ENCODE measurements around the gene SCAMP5. TPM values are rescaled to one million over a fixed set of nuclear protein-coding genes. Genes with fewer than 3 reads are reported as not detected.

Gene SCAMP5
- total RNA-seq, 3 donors from 2014 or later (not counting 1 experiment from before 2014, with no cell fraction given): 0.09 to 2.7 (median 0.54) TPM

DNA sequence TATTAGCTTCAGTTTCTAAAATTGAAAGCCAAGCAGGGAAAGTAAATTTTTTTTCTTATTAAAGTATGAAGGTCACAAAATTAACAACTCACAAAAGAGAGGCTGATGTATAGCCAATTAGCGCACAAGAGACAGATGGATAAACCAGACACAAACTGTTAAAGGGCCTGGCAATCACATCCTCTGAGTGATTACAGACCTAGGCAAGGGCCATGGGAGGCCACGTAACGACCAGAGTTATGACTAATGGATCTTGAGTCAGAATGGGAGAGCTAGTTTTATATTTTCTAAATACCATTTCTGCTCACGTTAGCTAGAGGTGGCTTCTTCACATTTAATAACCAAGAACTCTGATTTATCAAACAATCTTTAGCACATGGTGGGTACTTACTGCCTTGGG lies 17.8 kb upstream of the SCAMP5 start:
- no peaks in the 10 kb centered on the region for H3K36me3 Mint-ChIP-seq
- Histone ChIP-seq H3K27me3 (ENCODE audit: control insufficient read depth, insufficient read depth, low read length) (no peaks in the 10 kb centered on the region), H3K27ac (ENCODE audit: low read length) (no peak overlapping the region), H3K9me3 (ENCODE audit: control insufficient read depth, insufficient read depth, low read length) (no peaks in the 10 kb centered on the region), H3K36me3 (ENCODE audit: control insufficient read depth, insufficient read depth, low read length) (no peaks in the 10 kb centered on the region), H3K4me3 (ENCODE audit: low read length) (no peak overlapping the region), H3K4me1 (ENCODE audit: control insufficient read depth, insufficient read depth, low read length) (no peaks in the 10 kb centered on the region)
- no peaks in the 10 kb centered on the region for H3K4me1 Mint-ChIP-seq
- WGBS (ENCODE audit: insufficient coverage): 86% methylated on average over 1 of the region's 4 CpGs
- DNase-seq: no peak
- H3K4me3 Mint-ChIP-seq: no peak overlapping the region
- no peak overlapping the region for H3K27ac Mint-ChIP-seq
- intact Hi-C loops (cut with micrococcal nuclease): no loop called here
- H3K27me3 Mint-ChIP-seq (ENCODE audit: low read depth in 2 of 2): peaks cover 8 to 19% of the 10 kb centered on the region in 2 donors
- no peaks in the 10 kb centered on the region for H3K9me3 Mint-ChIP-seq
- TF ChIP-seq, protein P1, sequence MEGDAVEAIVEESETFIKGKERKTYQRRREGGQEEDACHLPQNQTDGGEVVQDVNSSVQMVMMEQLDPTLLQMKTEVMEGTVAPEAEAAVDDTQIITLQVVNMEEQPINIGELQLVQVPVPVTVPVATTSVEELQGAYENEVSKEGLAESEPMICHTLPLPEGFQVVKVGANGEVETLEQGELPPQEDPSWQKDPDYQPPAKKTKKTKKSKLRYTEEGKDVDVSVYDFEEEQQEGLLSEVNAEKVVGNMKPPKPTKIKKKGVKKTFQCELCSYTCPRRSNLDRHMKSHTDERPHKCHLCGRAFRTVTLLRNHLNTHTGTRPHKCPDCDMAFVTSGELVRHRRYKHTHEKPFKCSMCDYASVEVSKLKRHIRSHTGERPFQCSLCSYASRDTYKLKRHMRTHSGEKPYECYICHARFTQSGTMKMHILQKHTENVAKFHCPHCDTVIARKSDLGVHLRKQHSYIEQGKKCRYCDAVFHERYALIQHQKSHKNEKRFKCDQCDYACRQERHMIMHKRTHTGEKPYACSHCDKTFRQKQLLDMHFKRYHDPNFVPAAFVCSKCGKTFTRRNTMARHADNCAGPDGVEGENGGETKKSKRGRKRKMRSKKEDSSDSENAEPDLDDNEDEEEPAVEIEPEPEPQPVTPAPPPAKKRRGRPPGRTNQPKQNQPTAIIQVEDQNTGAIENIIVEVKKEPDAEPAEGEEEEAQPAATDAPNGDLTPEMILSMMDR (IDR thresholded peaks at IDR 0.05): no peak
- no peak for ATAC-seq

DNA sequence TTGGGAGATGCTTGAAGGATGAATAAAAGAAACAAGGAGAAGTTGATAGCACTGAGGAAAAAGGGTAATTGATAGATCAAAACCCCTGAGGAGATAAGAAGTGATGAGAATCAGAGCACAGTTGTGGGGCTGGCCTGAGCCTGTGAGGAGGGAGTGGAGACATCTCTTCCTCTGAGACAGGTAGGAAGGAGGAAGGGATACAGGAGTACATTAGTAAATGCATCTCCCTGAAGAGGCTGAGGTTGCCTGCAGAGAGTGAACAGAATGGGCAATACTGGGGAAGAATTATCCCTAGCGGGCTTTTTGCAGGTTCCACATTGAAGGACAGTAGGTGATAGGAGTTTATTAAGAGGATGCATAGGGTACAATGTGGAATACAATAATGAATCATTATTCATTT lies 17.3 kb upstream of the SCAMP5 start:
- Histone ChIP-seq H3K27me3 (ENCODE audit: control insufficient read depth, insufficient read depth, low read length) (no peaks in the 10 kb centered on the region), H3K36me3 (ENCODE audit: control insufficient read depth, insufficient read depth, low read length) (no peaks in the 10 kb centered on the region), H3K9me3 (ENCODE audit: control insufficient read depth, insufficient read depth, low read length) (no peaks in the 10 kb centered on the region), H3K27ac (ENCODE audit: low read length) (no peak overlapping the region), H3K4me1 (ENCODE audit: control insufficient read depth, insufficient read depth, low read length) (no peaks in the 10 kb centered on the region), H3K4me3 (ENCODE audit: low read length) (no peak overlapping the region)
- TF ChIP-seq, protein P1 (IDR thresholded peaks at IDR 0.05): no peak
- no peaks in the 10 kb centered on the region for H3K9me3 Mint-ChIP-seq
- ATAC-seq (no peak), DNase-seq (no peak)
- H3K27ac Mint-ChIP-seq: no peak overlapping the region
- WGBS (ENCODE audit: insufficient coverage): 83% methylated on average over 1 of the region's 1 CpG
- no peaks in the 10 kb centered on the region for H3K4me1 Mint-ChIP-seq
- H3K4me3 Mint-ChIP-seq: no peak overlapping the region
- intact Hi-C loops (cut with micrococcal nuclease): no loop called here
- H3K27me3 Mint-ChIP-seq (ENCODE audit: low read depth in 2 of 2): peaks cover 8 to 14% of the 10 kb centered on the region in 2 donors
- H3K36me3 Mint-ChIP-seq: no peaks in the 10 kb centered on the region

DNA sequence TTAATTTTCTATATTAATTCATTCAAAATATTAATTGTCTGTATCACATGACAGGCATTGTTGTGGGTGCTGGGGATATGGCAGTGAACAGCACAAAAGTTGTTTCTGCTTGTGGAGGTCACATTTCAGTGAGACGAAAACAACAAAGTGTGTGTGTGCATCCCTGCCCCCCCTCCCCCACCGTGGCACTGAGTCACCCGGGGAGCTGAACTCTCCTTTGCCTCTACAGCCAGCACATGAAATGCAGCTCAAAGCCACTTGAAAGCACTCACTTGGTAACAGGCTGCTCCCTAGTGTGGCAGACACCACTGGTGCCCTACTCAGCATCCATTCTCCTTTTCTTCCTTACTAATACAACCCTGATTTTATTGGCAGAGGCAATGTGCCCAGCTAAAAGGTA lies 16.9 kb upstream of the SCAMP5 start:
- Mint-ChIP-seq H3K36me3 (no peaks in the 10 kb centered on the region), H3K4me3 (no peak overlapping the region), H3K27me3 (ENCODE audit: low read depth in 2 of 2) (peaks cover 10 to 14% of the 10 kb centered on the region in 2 donors), H3K9me3 (no peaks in the 10 kb centered on the region), H3K27ac (no peak overlapping the region), H3K4me1 (no peaks in the 10 kb centered on the region)
- intact Hi-C loops (cut with micrococcal nuclease): no loop called here
- Histone ChIP-seq H3K9me3 (ENCODE audit: control insufficient read depth, insufficient read depth, low read length) (no peaks in the 10 kb centered on the region), H3K27me3 (ENCODE audit: control insufficient read depth, insufficient read depth, low read length) (no peaks in the 10 kb centered on the region), H3K4me1 (ENCODE audit: control insufficient read depth, insufficient read depth, low read length) (no peaks in the 10 kb centered on the region), H3K4me3 (ENCODE audit: low read length) (no peak overlapping the region), H3K36me3 (ENCODE audit: control insufficient read depth, insufficient read depth, low read length) (no peaks in the 10 kb centered on the region), H3K27ac (ENCODE audit: low read length) (no peak overlapping the region)
- TF ChIP-seq, protein P1 (IDR thresholded peaks at IDR 0.05): no peak
- ATAC-seq: no peak
- WGBS (ENCODE audit: insufficient coverage): 45% methylated on average over 3 of the region's 3 CpGs
- peak in 1 of 2 donors; percentile 16 for DNase-seq

DNA sequence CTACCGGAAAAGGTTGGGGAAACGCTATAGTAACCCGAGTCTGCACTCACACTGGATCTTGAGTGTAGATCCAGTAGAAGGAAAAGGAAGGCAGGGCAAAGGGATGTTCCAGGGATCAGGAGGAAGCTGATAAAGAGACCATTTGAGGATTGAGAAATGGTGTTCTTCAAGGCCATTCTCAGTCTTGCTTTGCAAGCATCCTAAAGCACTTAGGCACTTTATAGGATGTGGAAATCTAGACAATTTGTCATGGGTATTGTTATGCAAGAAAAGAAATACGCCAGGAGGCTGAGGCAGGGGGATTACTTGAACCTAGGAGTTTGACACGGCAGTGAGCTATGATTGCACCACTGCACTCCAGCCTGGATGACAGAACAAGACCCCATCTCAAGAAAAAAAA lies 13.2 kb upstream of the SCAMP5 start:
- no peaks in the 10 kb centered on the region for H3K36me3 ChIP-seq (ENCODE audit: control insufficient read depth, insufficient read depth, low read length)
- 68% methylated on average over 5 of the region's 5 CpGs for WGBS (ENCODE audit: insufficient coverage)
- H3K4me3 ChIP-seq (ENCODE audit: low read length): no peak overlapping the region
- TF ChIP-seq, protein P1 (IDR thresholded peaks at IDR 0.05): no peak
- intact Hi-C loops (cut with micrococcal nuclease): no loop called here
- H3K27ac ChIP-seq (ENCODE audit: low read length): no peak overlapping the region
- no peak for DNase-seq
- Mint-ChIP-seq H3K4me1 (peaks cover 0 to 4% of the 10 kb centered on the region in 2 donors), H3K36me3 (no peaks in the 10 kb centered on the region), H3K27me3 (ENCODE audit: low read depth in 2 of 2) (peaks cover 27% of the 10 kb centered on the region in 2 donors), H3K27ac (no peak overlapping the region), H3K4me3 (no peak overlapping the region), H3K9me3 (no peaks in the 10 kb centered on the region)
- no peaks in the 10 kb centered on the region for H3K27me3 ChIP-seq (ENCODE audit: control insufficient read depth, insufficient read depth, low read length)
- no peaks in the 10 kb centered on the region for H3K9me3 ChIP-seq (ENCODE audit: control insufficient read depth, insufficient read depth, low read length)
- no peak for ATAC-seq
- H3K4me1 ChIP-seq (ENCODE audit: control insufficient read depth, insufficient read depth, low read length): no peaks in the 10 kb centered on the region
